22Rv1 (cell line): ENCODE results near the gene PUS1.

Source experiments
- ZFX ChIP-seq: fragments of 450-650 bp; IDR thresholded peaks from 2 replicates; pipeline ENCODE4 v1.6.1; 2017; ENCODE audit warnings: antibody characterized with exemption, borderline replicate concordance
- TF ChIP-seq, protein P1 (sequence below): fragments of 450-650 bp; IDR thresholded peaks from 2 replicates; pipeline ENCODE4 v1.5.1; 2017; ENCODE audit warnings: mild to moderate bottlenecking

DNA sequence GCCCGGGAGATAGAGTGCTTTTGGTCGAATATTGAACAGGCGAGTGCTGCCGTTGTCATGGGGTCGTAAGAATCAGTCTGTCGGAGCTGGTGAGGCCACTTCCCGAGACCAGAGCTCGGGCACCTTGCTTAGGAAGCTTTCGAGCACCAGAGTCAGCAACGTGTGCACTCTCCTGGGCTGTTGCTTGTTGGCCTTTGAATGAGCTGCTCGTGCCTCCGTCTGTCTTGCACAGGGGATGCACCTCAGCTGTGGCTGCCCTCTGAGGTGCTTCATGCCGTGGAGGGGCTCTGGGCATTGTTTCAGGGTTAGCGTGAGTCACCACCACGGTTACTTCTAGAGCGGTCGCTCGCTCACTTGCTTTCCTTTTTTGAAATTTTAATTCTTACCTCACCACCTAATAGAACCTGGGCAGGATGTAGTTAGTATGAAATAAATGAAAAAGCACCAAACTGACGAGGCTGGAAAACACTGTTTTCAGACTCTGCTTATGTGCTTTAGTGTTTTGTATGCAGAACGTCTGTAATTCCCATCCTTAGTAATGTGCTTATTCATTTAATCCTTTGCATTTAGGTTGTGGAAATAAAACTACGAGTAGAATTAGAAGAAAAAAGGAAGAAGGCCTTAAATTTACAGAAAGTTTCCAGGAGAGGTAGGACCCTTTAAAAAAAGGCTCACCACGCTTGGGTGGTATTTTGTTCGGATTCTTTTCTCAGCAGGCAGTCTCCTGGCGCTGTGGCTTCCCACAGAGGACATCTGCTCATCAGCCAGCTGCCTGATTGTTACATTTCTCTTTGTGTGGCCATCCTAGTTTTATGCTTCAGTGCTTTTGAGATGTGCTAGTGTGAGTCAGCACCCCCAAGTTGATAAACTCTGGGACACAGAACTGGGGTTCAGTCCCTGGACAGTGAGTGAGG, 61.2 kb downstream of the PUS1 start:
- TF ChIP-seq, protein P1, sequence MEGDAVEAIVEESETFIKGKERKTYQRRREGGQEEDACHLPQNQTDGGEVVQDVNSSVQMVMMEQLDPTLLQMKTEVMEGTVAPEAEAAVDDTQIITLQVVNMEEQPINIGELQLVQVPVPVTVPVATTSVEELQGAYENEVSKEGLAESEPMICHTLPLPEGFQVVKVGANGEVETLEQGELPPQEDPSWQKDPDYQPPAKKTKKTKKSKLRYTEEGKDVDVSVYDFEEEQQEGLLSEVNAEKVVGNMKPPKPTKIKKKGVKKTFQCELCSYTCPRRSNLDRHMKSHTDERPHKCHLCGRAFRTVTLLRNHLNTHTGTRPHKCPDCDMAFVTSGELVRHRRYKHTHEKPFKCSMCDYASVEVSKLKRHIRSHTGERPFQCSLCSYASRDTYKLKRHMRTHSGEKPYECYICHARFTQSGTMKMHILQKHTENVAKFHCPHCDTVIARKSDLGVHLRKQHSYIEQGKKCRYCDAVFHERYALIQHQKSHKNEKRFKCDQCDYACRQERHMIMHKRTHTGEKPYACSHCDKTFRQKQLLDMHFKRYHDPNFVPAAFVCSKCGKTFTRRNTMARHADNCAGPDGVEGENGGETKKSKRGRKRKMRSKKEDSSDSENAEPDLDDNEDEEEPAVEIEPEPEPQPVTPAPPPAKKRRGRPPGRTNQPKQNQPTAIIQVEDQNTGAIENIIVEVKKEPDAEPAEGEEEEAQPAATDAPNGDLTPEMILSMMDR = no peak
- no peak for TF ChIP-seq ZFX
